H9 (cell line): ENCODE measurements around the gene EPPIN. TPM values are rescaled to one million over a fixed set of nuclear protein-coding genes. Genes with fewer than 3 reads are reported as not detected.

Experiments
- DNase-seq: peaks from one replicate; pipeline ENCODE4 v3.0.0-alpha.2; 2017
- H2AFZ ChIP-seq: one replicate; pipeline ENCODE4 v1.6.1; 2013; ENCODE audit warnings: mild to moderate bottlenecking, low read length, control low read depth, moderate library complexity
- H2AK5ac ChIP-seq: 2 replicates; pipeline ENCODE4 v1.6.1; 2013; ENCODE audit warnings: low read length, control low read depth, mixed read lengths; ENCODE audit not compliant: insufficient read length
- H2BK120ac ChIP-seq: one replicate; pipeline ENCODE4 v1.6.1; 2013; ENCODE audit warnings: low read depth, mild to moderate bottlenecking, low read length, control low read depth, inconsistent platforms; ENCODE audit not compliant: poor library complexity, severe bottlenecking
- H2BK12ac ChIP-seq: 2 replicates; pipeline ENCODE4 v1.6.1; 2013; ENCODE audit warnings: low read length, control low read depth, mixed read lengths, low read depth; ENCODE audit not compliant: insufficient read length
- H2BK15ac ChIP-seq: 2 replicates; pipeline ENCODE4 v1.6.1; 2013; ENCODE audit warnings: low read depth, low read length, control low read depth
- H2BK20ac ChIP-seq: one replicate; pipeline ENCODE4 v1.6.1; 2013; ENCODE audit warnings: low read depth, mild to moderate bottlenecking, low read length, control low read depth, inconsistent platforms; ENCODE audit not compliant: poor library complexity, severe bottlenecking
- H2BK5ac ChIP-seq: 2 replicates; pipeline ENCODE4 v1.6.1; 2013; ENCODE audit warnings: low read length, control low read depth, mixed read lengths; ENCODE audit not compliant: insufficient read length
- H3K14ac ChIP-seq: 2 replicates; pipeline ENCODE4 v1.6.1; 2013; ENCODE audit warnings: low read length, control low read depth; ENCODE audit not compliant: insufficient read depth
- H3K18ac ChIP-seq: 2 replicates; pipeline ENCODE4 v1.6.1; 2013; ENCODE audit warnings: low read depth, mild to moderate bottlenecking, mixed read lengths, low read length, control low read depth; ENCODE audit not compliant: insufficient read length
- H3K23ac ChIP-seq: 2 replicates; pipeline ENCODE4 v1.6.1; 2013; ENCODE audit warnings: low read length, control low read depth, mixed read lengths, low read depth; ENCODE audit not compliant: insufficient read length
- H3K23me2 ChIP-seq: 2 replicates; pipeline ENCODE4 v1.6.1; 2013; ENCODE audit warnings: low read depth, mild to moderate bottlenecking, mixed read lengths, low read length, control low read depth; ENCODE audit not compliant: insufficient read length, poor library complexity, severe bottlenecking
- H3K27ac ChIP-seq: 2 replicates; pipeline ENCODE4 v1.5.1; 2013; ENCODE audit warnings: low read length, control low read depth, mixed read lengths, low read depth; ENCODE audit not compliant: insufficient read length
- H3K27me3 ChIP-seq: 2 replicates; pipeline ENCODE4 v1.6.1; 2013; ENCODE audit warnings: low read length, control low read depth, inconsistent platforms; ENCODE audit not compliant: insufficient read depth
- H3K4ac ChIP-seq: 2 replicates; pipeline ENCODE4 v1.6.1; 2013; ENCODE audit warnings: low read depth, mild to moderate bottlenecking, control low read depth, inconsistent platforms, low read length, moderate library complexity
- H3K4me1 ChIP-seq: 2 replicates; pipeline ENCODE4 v1.6.1; 2013; ENCODE audit warnings: low read length, control low read depth, inconsistent platforms; ENCODE audit not compliant: insufficient read depth
- H3K4me2 ChIP-seq: 2 replicates; pipeline ENCODE4 v1.6.1; 2013; ENCODE audit warnings: low read length, control low read depth, mixed read lengths; ENCODE audit not compliant: insufficient read length, insufficient read depth
- H3K56ac ChIP-seq: 2 replicates; pipeline ENCODE4 v1.6.1; 2013; ENCODE audit warnings: low read depth, mild to moderate bottlenecking, mixed read lengths, low read length, control low read depth; ENCODE audit not compliant: insufficient read length
- H3K79me1 ChIP-seq: 2 replicates; pipeline ENCODE4 v1.6.1; 2013; ENCODE audit warnings: low read depth, mild to moderate bottlenecking, moderate library complexity, low read length, control low read depth, inconsistent platforms; ENCODE audit not compliant: insufficient read depth, poor library complexity, severe bottlenecking
- H3K79me2 ChIP-seq: 2 replicates; pipeline ENCODE4 v1.6.1; 2013; ENCODE audit warnings: low read length, control low read depth, inconsistent platforms; ENCODE audit not compliant: insufficient read depth
- H3K9ac ChIP-seq: 2 replicates; pipeline ENCODE4 v1.6.1; 2013; ENCODE audit warnings: low read length, control low read depth, mixed read lengths; ENCODE audit not compliant: insufficient read length; ENCODE audit errors: extremely low read depth
- H3K9me3 ChIP-seq: one replicate; pipeline ENCODE4 v1.6.1; 2013; ENCODE audit warnings: low read depth, low read length, inconsistent platforms; ENCODE audit not compliant: control insufficient read depth
- H3T11ph ChIP-seq: one replicate; pipeline ENCODE4 v1.6.1; 2013; ENCODE audit warnings: mild to moderate bottlenecking, low read length, control low read depth, inconsistent platforms
- H4K20me1 ChIP-seq: one replicate; pipeline ENCODE4 v1.6.1; 2013; ENCODE audit not compliant: control insufficient read depth, insufficient read length, insufficient read depth
- H4K5ac ChIP-seq: 2 replicates; pipeline ENCODE4 v1.6.1; 2013; ENCODE audit warnings: low read depth, mild to moderate bottlenecking, mixed read lengths, low read length, control low read depth; ENCODE audit not compliant: insufficient read length
- H4K8ac ChIP-seq: replicated peaks from 2 replicates; pipeline ENCODE4 v1.6.1; 2013; ENCODE audit warnings: low read length, control low read depth, mixed read lengths, low read depth; ENCODE audit not compliant: insufficient read length
- H4K91ac ChIP-seq: 2 replicates; pipeline ENCODE4 v1.6.1; 2013; ENCODE audit warnings: low read depth, mild to moderate bottlenecking, moderate library complexity, mixed read lengths, low read length, control low read depth; ENCODE audit not compliant: insufficient read length
- H3K27ac Mint-ChIP-seq, 3 experiments: 2 replicates in 2 of 3; 3 replicates in 1 of 3; pipeline ENCODE4 v1.8.0; 2020 to 2021; ENCODE audit warnings: mixed read lengths in 3 of 3, mild to moderate bottlenecking in 1 of 3, moderate library complexity in 1 of 3
- H3K27me3 Mint-ChIP-seq: 2 replicates; pipeline ENCODE4 v1.8.0; 2021; ENCODE audit warnings: low read depth, mild to moderate bottlenecking, moderate library complexity, mixed read lengths
- H3K36me3 Mint-ChIP-seq, 3 experiments: 2 replicates in 2 of 3; 3 replicates in 1 of 3; pipeline ENCODE4 v1.8.0; 2020 to 2021; ENCODE audit warnings: low read depth in 3 of 3, mixed read lengths in 3 of 3; ENCODE audit not compliant: insufficient read depth in 1 of 3
- H3K4me1 Mint-ChIP-seq, 2 experiments: 2 replicates each; pipeline ENCODE4 v1.8.0; 2020; ENCODE audit warnings: mixed read lengths in 2 of 2
- H3K4me3 Mint-ChIP-seq, 2 experiments: 2 replicates in 1 of 2; 3 replicates in 1 of 2; pipeline ENCODE4 v1.8.0; 2020 to 2021; ENCODE audit warnings: mild to moderate bottlenecking in 2 of 2, mixed read lengths in 2 of 2, moderate library complexity in 1 of 2
- H3K9me3 Mint-ChIP-seq, 2 experiments: 2 replicates in 1 of 2; 3 replicates in 1 of 2; pipeline ENCODE4 v1.8.0; 2020; ENCODE audit warnings: mild to moderate bottlenecking in 2 of 2, mixed read lengths in 2 of 2, moderate library complexity in 1 of 2
- CTCF ChIP-seq: fragments of 200-600 bp; sonication (generic); conservative IDR thresholded peaks from 3 replicates; pipeline ENCODE4 v1.8.0; 2021; ENCODE audit warnings: antibody characterized with exemption, mild to moderate bottlenecking
- WGBS: extraction: QIAGEN DNeasy Blood & Tissue Kit; methylation state at CpG from one replicate; pipeline ENCODE4 v1.1.7; 2013; ENCODE audit warnings: missing lambda C conversion rate, low lambda C conversion rate, mixed read lengths; ENCODE audit not compliant: insufficient read length; ENCODE audit errors: extremely low coverage; 5-methylcytosine and 5-hydroxymethylcytosine counted together
- total RNA-seq: library from RNA; stranded (reverse); gene quantifications from 2 replicates; pipeline ENCODE4 v1.2.1, GENCODE V29; 2021

Gene EPPIN
- total RNA-seq, 1 experiment from 2014 or later = not detected

- H2AFZ ChIP-seq = no peak overlapping the region
Observed at GRCh38 chr20:45592574-45593189, 45.5 kb upstream of the EPPIN start.

More at GRCh38 chr20:45592574-45593189, 45.5 kb upstream of the EPPIN start:
- H3K4me2 ChIP-seq = no peak overlapping the region
- no peak overlapping the region for H3K27ac ChIP-seq
- H3K56ac ChIP-seq = no peak overlapping the region
- H3K27me3 ChIP-seq = no peaks in the 10 kb centered on the region
- Mint-ChIP-seq H3K36me3 (peaks cover 0 to 5% (median 4%) of the 10 kb centered on the region in 3 experiments; a peak in 3 of 7 replicates), H3K4me1 (no peaks in the 10 kb centered on the region; a peak in 1 of 4 replicates), H3K4me3 (no peak overlapping the region), H3K27me3 (no peaks in the 10 kb centered on the region; the same call in 1 of the 2 replicates), H3K27ac (no peak overlapping the region), H3K9me3 (peaks cover 4 to 19% of the 10 kb centered on the region in 2 experiments; a peak in 4 of 5 replicates)
- H3K18ac ChIP-seq = no peak overlapping the region
- no peak overlapping the region for H2BK20ac ChIP-seq
- H3K9ac ChIP-seq = no peak overlapping the region
- H2BK120ac ChIP-seq = no peak overlapping the region
- H3K23ac ChIP-seq = no peak overlapping the region
- no peak overlapping the region for H2BK12ac ChIP-seq
- no peak overlapping the region for H3T11ph ChIP-seq
- no peak overlapping the region for H3K14ac ChIP-seq
- no peaks in the 10 kb centered on the region for H3K9me3 ChIP-seq
- H3K79me2 ChIP-seq = no peaks in the 10 kb centered on the region
- H4K20me1 ChIP-seq = no peaks in the 10 kb centered on the region
- no peak overlapping the region for H2AK5ac ChIP-seq
- no CpG with 5 or more reads among the region's 5 CpGs for WGBS
- no peaks in the 10 kb centered on the region for H3K4me1 ChIP-seq
- H4K91ac ChIP-seq = no peak overlapping the region
- DNase-seq = peak; percentile 31
- no peaks in the 10 kb centered on the region for H3K23me2 ChIP-seq
- TF ChIP-seq CTCF = peak; percentile 92
- no peak overlapping the region for H4K5ac ChIP-seq
- no peak overlapping the region for H3K4ac ChIP-seq
- H2BK15ac ChIP-seq = no peak overlapping the region
- H2BK5ac ChIP-seq = no peak overlapping the region
- H3K79me1 ChIP-seq = no peaks in the 10 kb centered on the region
- H4K8ac ChIP-seq = no peak overlapping the region
